ENCODE data around the gene MYO1D.

Gene MYO1D

DNA sequence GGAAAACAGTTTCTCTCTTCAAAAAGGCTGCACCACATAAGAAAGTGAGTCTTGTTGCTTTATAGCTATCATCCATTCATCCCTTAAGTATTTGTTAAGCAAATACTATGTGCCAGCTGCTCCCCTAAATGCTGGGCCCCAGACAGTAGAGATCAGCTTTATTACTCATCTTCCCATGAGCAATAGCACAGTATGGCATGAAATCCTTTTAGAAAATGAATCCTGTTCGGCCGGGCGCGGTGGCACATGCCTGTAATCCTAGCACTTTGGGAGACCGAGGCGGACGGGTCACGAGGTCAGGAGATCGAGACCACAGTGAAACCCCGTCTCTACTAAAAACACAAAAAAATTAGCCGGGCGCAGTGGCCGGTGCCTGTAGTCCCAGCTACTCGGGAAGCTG, 99.5 kb downstream of the MYO1D start:
- H3K27me3 ChIP-seq (ENCODE audit: insufficient read depth, low read depth, severe bottlenecking), result no peaks in the 10 kb centered on the region
- H3K36me3 ChIP-seq, result no peaks in the 10 kb centered on the region
- TF ChIP-seq CTCF (IDR thresholded peaks at IDR 0.05; ENCODE audit: low read depth, low read length), result no peak
- no peak overlapping the region for H3K27ac ChIP-seq
- no peaks in the 10 kb centered on the region for H3K9me3 ChIP-seq (ENCODE audit: severe bottlenecking)
- DNase-seq, result no peak
- H3K4me3 ChIP-seq (ENCODE audit: low read depth, low read length), result no peak overlapping the region

DNA sequence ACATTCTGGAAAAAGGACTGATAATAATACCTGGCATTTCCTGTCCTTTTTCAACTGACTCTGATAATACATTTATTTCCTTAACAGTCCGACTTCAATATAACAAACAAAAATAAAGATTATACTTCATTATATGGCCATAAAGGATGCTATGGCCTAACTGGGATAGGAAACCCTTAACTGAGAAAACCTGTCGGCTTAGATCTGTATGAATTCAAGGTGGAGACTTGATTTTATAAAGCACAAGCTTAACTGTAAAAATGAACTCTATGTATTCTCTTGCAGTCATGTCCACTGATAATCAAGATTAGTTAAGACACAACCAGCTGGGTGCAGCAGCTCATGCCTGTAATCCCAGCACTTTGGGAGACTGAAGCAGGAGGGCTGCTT, 102.2 kb downstream of the MYO1D start:
- Histone ChIP-seq H3K36me3 (no peaks in the 10 kb centered on the region), H3K27me3 (ENCODE audit: insufficient read depth, low read depth, severe bottlenecking) (no peaks in the 10 kb centered on the region), H3K27ac (no peak overlapping the region; the same call in 1 of the 2 replicates), H3K4me3 (ENCODE audit: low read depth, low read length) (no peak overlapping the region), H3K9me3 (ENCODE audit: severe bottlenecking) (no peaks in the 10 kb centered on the region)
- peak; percentile 50 for DNase-seq
- no peak for TF ChIP-seq CTCF (IDR thresholded peaks at IDR 0.05; ENCODE audit: low read depth, low read length)

DNA sequence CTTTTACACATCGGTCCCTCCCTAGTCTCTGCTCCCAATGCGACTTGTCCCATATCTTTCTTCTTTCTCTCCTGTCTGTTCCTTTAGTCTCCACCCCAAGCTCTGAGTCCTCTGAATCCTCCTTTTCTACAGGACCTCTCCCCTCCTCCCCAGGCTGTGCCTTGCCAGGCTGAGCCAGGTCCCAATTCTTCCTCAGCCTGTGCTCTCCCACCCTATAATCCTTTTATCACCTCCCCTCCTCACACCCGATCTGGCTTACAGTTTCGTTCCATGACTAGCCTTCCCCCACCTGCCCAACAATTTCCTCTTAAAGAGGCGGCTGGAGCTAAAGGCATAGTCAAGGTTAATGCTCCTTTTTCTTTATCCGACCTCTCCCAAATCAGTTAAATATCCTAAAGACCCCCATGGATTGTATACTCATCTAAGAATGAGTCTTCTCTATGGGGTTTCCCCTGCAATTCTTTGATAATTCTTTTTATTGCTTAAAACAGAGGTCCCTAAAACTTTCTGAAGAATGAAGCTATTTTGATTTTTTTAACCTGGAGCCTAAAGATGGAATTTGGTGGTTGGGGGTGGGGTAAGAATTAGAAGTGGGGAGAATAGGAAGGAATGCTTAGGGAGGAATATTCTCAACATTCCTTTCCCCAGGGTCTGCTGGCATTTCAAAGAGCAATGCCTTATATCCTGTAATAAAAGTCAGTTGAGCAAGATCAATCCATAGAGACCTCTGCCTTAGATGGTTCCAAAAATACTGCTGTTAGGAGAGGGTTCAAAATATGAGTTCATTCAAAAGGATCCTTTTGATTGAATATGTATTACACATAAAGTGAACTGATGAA, 102.8 kb downstream of the MYO1D start:
- Histone ChIP-seq H3K27ac (peak overlapping the region; percentile 5), H3K4me3 (ENCODE audit: low read depth, low read length) (no peak overlapping the region)

DNA sequence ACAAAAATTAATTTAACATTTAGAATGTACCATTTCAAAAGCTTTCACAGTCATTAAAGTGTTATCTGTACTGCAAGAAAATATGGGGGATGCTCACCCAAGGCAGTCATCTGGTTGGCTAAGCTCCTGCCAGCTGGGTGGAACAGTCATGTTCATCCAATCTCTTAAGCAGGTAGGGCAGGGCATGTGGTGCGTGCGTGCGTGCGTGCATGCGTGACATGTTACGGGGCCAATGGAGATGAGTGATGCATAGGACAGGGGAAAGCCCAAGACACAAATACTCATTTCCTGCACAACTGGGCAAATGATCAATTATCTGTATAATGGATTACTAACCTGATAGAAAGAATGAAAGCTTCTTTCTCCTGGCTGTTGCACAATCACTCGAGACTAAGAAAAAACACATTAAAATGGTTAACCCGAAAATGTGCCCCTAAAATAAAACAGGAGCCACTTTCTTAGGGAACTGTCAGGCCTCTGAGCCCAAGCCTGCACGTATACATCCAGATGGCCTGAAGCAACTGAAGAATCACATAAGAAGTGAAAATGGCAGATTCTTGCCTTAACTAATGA, 104.4 kb downstream of the MYO1D start:
- peak; percentile 54 for DNase-seq
- Histone ChIP-seq H3K36me3 (no peaks in the 10 kb centered on the region), H3K9me3 (ENCODE audit: severe bottlenecking) (no peaks in the 10 kb centered on the region), H3K4me3 (ENCODE audit: low read depth, low read length) (no peak overlapping the region), H3K27ac (no peak overlapping the region), H3K27me3 (ENCODE audit: insufficient read depth, low read depth, severe bottlenecking) (no peaks in the 10 kb centered on the region)
- no peak for TF ChIP-seq CTCF (IDR thresholded peaks at IDR 0.05; ENCODE audit: low read depth, low read length)

More for the DNA sequence above, 102.8 kb downstream of the MYO1D start:
- Histone ChIP-seq H3K9me3 (ENCODE audit: severe bottlenecking) (no peaks in the 10 kb centered on the region), H3K36me3 (no peaks in the 10 kb centered on the region), H3K27me3 (ENCODE audit: insufficient read depth, low read depth, severe bottlenecking) (no peaks in the 10 kb centered on the region)
- no peak for TF ChIP-seq CTCF (IDR thresholded peaks at IDR 0.05; ENCODE audit: low read depth, low read length)
- peak; percentile 63 for DNase-seq

DNA sequence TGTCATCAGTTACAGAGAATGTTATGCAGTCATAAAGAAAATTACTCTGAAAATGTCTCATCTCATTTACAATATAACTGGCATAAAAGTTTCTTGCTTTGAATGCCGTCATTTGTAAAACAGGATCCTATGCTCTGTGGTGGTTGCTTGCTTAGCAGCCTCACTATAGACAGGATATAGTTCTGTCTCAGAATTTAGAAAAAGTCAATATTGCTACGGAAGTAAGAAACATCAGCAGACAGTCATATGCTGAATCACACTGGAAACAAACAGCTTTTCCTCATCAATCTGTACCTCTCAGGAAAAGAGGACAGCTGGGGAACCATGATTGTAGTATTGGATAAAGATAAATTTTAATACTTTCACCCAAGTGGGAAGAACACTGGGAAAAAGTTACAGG, 105.5 kb downstream of the MYO1D start:
- no peak for DNase-seq
- H3K4me3 ChIP-seq (ENCODE audit: low read depth, low read length), result no peak overlapping the region
- H3K27me3 ChIP-seq (ENCODE audit: insufficient read depth, low read depth, severe bottlenecking), result no peaks in the 10 kb centered on the region
- H3K36me3 ChIP-seq, result no peaks in the 10 kb centered on the region
- H3K9me3 ChIP-seq (ENCODE audit: severe bottlenecking), result no peaks in the 10 kb centered on the region
- no peak for TF ChIP-seq CTCF (IDR thresholded peaks at IDR 0.05; ENCODE audit: low read depth, low read length)
- H3K27ac ChIP-seq, result no peak overlapping the region

All from WERI-Rb-1 (cell line).